Mesothelial cell of epicardium (in vitro differentiated cells): ENCODE measurements around the gene RAB8B. TPM values are rescaled to one million over a fixed set of nuclear protein-coding genes. Genes with fewer than 3 reads are reported as not detected.
"Not testable (repeated sequence)": the region's sequence is repeated elsewhere in the genome, so short reads cannot be mapped to it uniquely, and the experiment has no call there.

Experiments
- DNase-seq, 2 experiments: peaks; one replicate each; pipeline ENCODE4 v3.0.0; 2021; ENCODE audit warnings: low spot score in 2 of 2; ENCODE audit not compliant: unreplicated experiment in 2 of 2
- H3K27ac Mint-ChIP-seq: 2 replicates; pipeline ENCODE4 v1.8.0; 2021; ENCODE audit warnings: mixed read lengths
- H3K27me3 Mint-ChIP-seq: 2 replicates; pipeline ENCODE4 v1.8.0; 2021; ENCODE audit warnings: low read depth, mixed read lengths
- H3K36me3 Mint-ChIP-seq: 2 replicates; pipeline ENCODE4 v1.8.0; 2021; ENCODE audit warnings: mixed read lengths
- H3K4me1 Mint-ChIP-seq: 2 replicates; pipeline ENCODE4 v1.8.0; 2021; ENCODE audit warnings: mixed read lengths
- H3K4me3 Mint-ChIP-seq: 2 replicates; pipeline ENCODE4 v1.8.0; 2021; ENCODE audit warnings: mild to moderate bottlenecking, moderate library complexity, mixed read lengths
- H3K9me3 Mint-ChIP-seq: 2 replicates; pipeline ENCODE4 v1.8.0; 2021; ENCODE audit warnings: mixed read lengths
- total RNA-seq: library from RNA; stranded (reverse); gene quantifications from 3 replicates; pipeline ENCODE4 v1.2.1, GENCODE V29; 2021
- TF ChIP-seq, protein P1 (sequence below): fragments of 200-600 bp; sonication (generic); IDR thresholded peaks from one replicate; pipeline ENCODE4 v1.5.0; 2021; ENCODE audit warnings: antibody characterized with exemption; ENCODE audit not compliant: unreplicated experiment

Gene RAB8B
- total RNA-seq, 1 donor from 2014 or later: 20.2 TPM

DNA sequence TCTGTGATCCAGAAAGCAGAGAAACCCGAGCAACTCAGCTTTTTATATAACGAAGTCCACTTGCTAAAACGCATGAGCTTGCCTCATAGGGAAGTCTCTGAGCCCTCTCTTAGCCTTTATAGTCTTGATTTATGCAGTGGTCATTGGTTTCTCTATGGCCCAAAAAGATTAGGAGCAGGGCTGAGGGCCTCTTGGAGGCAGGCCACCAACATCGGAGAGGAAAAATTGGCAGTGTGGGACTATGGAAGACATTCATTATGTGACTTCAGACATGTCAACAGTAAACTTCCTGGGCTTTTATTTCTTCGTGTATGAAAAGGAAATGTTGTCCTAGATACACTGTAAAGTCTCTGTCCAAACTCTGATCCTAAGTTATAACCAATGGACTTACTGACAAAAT is 13.5 kb downstream of the RAB8B start:
- Mint-ChIP-seq H3K4me1 (peaks cover 24% of the 10 kb centered on the region), H3K4me3 (no peak overlapping the region), H3K36me3 (peaks cover 1% of the 10 kb centered on the region), H3K27me3 (no peaks in the 10 kb centered on the region), H3K9me3 (no peaks in the 10 kb centered on the region), H3K27ac (no peak overlapping the region)
- TF ChIP-seq, protein P1, sequence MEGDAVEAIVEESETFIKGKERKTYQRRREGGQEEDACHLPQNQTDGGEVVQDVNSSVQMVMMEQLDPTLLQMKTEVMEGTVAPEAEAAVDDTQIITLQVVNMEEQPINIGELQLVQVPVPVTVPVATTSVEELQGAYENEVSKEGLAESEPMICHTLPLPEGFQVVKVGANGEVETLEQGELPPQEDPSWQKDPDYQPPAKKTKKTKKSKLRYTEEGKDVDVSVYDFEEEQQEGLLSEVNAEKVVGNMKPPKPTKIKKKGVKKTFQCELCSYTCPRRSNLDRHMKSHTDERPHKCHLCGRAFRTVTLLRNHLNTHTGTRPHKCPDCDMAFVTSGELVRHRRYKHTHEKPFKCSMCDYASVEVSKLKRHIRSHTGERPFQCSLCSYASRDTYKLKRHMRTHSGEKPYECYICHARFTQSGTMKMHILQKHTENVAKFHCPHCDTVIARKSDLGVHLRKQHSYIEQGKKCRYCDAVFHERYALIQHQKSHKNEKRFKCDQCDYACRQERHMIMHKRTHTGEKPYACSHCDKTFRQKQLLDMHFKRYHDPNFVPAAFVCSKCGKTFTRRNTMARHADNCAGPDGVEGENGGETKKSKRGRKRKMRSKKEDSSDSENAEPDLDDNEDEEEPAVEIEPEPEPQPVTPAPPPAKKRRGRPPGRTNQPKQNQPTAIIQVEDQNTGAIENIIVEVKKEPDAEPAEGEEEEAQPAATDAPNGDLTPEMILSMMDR: no peak
- no peak for DNase-seq

DNA sequence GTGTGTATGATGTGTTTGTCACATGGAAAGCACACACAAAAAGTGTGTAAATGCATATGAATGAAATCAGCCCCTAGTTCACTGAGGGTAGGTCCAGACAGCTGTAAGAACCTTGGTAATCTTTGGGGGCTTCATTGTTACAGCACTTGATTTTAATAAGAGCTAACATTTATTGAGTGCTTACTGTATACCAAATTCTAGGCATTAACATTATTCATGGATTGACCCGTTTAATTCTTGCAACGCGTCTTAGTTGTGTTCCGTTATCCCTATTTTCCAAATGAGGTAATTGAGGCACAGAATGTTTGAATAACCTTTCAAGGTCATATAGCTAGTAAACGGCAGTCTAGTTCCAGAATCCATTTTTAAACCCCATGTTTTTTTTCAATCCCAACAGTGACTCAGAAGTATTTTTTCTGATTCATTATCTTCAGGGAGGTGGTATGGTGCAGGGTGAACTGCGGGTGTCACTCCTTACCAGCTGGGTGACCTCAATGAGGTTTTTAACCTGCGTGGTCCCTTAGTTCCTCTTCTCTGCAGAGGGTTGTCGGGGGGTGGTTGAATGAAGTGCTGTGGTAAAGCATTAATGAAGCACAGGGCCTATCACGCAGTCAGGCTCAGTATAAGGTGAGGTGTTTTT is 14.2 kb downstream of the RAB8B start:
- no peak for DNase-seq
- Mint-ChIP-seq H3K36me3 (peaks cover 3% of the 10 kb centered on the region), H3K27me3 (no peaks in the 10 kb centered on the region), H3K27ac (no peak overlapping the region), H3K9me3 (no peaks in the 10 kb centered on the region), H3K4me1 (peaks cover 19% of the 10 kb centered on the region), H3K4me3 (no peak overlapping the region)
- TF ChIP-seq, protein P1: no peak

DNA sequence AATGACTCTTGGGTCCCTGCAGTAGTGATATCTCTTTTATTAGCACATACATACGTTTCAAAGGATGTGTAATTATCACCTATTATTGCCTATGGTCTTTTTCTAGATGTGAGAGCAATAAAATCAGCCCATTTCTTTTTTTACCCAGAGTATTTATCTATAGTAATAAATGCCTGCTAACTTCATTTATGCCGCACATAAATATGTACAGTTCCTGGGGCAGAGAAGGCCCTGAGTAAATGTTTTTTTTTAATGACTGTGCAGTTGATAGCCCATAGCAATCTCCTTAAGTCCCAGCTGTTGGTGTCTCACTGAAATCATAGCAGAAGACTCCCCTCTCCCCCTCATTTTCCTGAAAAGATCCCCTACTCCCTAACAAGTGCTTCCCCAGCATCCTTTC is 16.7 kb downstream of the RAB8B start:
- TF ChIP-seq, protein P1: no peak
- DNase-seq: no peak
- peaks cover 25% of the 10 kb centered on the region for H3K4me1 Mint-ChIP-seq
- H3K27ac Mint-ChIP-seq: no peak overlapping the region
- H3K4me3 Mint-ChIP-seq: no peak overlapping the region
- H3K27me3 Mint-ChIP-seq: no peaks in the 10 kb centered on the region
- H3K36me3 Mint-ChIP-seq: peaks cover 3% of the 10 kb centered on the region
- H3K9me3 Mint-ChIP-seq: no peaks in the 10 kb centered on the region

DNA sequence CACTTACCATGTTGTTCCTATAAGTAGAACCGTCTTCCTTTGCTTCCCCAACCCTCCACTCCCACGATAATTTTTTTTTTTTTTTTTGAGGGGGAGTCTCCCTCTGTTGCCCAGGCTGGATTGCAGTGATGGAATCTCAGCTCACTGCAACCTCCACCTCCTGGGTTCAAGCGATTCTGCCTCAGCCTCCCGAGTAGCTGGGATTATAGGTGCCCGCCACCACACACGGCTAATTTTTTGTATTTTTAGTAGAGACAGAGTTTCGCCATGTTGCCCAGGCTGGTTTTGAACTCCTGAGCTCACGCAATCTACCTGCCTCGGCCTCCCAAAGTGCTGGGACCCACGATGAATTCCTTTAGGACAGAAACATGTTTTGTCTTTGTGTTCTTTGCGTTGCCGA is 19.4 kb downstream of the RAB8B start:
- H3K4me3 Mint-ChIP-seq, H3K27ac Mint-ChIP-seq, DNase-seq, H3K9me3 Mint-ChIP-seq, H3K36me3 Mint-ChIP-seq, H3K27me3 Mint-ChIP-seq: not testable (repeated sequence)
- H3K4me1 Mint-ChIP-seq: peaks cover 39% of the 10 kb centered on the region

DNA sequence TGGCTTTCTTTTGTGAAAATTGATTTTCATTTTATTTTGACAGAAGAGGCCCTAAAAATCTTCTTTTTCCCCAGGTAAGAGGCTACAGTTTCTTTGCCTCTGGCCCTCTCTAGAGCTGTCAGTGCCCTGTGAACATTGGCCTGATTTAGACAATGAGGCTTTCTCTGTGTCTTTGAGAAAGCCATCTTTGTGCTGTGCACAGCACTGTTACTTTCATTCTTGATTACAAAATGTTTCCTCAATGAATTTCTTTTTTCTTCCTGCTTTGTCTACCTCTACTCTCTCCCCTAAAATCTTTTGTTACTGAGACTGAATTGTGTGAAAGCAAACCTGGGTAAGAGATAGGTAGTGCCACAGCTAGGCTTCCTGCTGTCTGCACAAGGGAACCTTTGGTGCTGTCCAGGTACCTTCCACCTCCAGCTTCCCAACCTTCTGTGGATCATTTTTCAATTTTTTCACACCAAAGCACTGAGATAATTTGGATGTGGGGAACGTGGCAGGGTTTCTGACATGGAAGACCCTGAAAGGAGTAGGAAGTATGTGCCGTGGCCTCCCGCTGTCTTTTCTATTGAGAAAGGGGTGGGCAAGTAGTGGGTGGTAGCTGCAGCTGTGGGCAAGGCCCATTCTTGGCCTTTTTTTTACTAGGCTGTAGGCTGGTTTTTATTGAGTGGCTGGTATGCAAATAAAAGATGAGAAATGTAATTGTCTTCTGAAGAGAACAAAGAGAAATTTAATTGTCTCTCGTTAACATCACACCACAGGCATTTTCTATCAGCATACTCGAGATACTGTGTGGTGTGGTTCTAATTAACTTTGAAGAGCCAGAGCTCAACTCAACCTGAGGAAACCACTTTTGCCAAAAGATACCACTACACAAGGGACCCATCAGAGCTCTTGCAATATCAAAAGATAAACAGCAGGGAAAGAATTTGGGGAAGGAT is 21.0 kb downstream of the RAB8B start:
- Mint-ChIP-seq H3K4me3 (no peak overlapping the region), H3K4me1 (peaks cover 35% of the 10 kb centered on the region), H3K27me3 (no peaks in the 10 kb centered on the region), H3K36me3 (peaks cover 3% of the 10 kb centered on the region), H3K9me3 (no peaks in the 10 kb centered on the region), H3K27ac (peak overlapping the region; percentile 68)
- TF ChIP-seq, protein P1: no peak
- no peak for DNase-seq

DNA sequence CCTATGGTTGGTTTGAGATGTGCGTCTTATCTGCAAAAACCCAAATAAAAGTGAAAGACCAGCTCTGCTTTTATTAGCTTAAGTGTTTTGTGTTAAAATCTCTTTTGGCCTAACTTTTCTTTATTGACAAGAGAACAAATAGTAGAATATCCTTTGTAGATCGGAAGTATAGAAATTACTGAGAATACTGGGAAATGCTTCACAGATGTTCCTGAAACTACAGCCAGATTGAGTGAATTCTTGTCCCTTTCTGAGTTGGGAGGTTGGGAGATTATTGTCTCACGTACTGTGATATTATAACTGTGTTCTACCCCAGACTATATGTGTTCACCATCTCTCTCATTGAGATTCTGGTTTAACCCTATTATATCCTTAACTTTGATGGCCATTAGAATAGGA is 21.7 kb downstream of the RAB8B start:
- TF ChIP-seq, protein P1: no peak

More for the DNA sequence above, 21.7 kb downstream of the RAB8B start:
- H3K4me3 Mint-ChIP-seq: no peak overlapping the region
- H3K27me3 Mint-ChIP-seq: no peaks in the 10 kb centered on the region
- H3K36me3 Mint-ChIP-seq: peaks cover 3% of the 10 kb centered on the region
- H3K4me1 Mint-ChIP-seq: peaks cover 35% of the 10 kb centered on the region
- H3K27ac Mint-ChIP-seq: peak overlapping the region; percentile 68
- no peaks in the 10 kb centered on the region for H3K9me3 Mint-ChIP-seq
- no peak for DNase-seq
